Right lobe of liver (tissue), 6 donors: Measurements from ENCODE around the gene TMEM192. TPM values are rescaled to one million over a fixed set of nuclear protein-coding genes. Genes with fewer than 3 reads are reported as not detected.

Experiments
- ATAC-seq, 4 donors: fragments of 200-7000 bp; cut with Tn5 transposase; one replicate each; pipeline ENCODE4 v1.9.1; 2020; ENCODE audit warnings: mild to moderate bottlenecking in 4 of 4, moderate library complexity in 4 of 4
- DNase-seq, 3 donors: peaks; one replicate each; pipeline ENCODE4 v3.0.0-alpha.2; 2020
- H3K27ac ChIP-seq, 3 donors: fragments of 200-600 bp; one replicate each; pipeline ENCODE4 v1.8.0; 2022
- H3K27me3 ChIP-seq, 2 donors: fragments of 200-600 bp; one replicate each; pipeline ENCODE4 v1.8.0; 2022
- H3K36me3 ChIP-seq, 4 donors: fragments of 200-600 bp; sonication (generic) in 1 of 4; one replicate each; pipeline versions ENCODE4 v1.5.1 to v1.8.0; 2017 to 2022; ENCODE audit warnings: control low read depth in 1 of 4
- H3K4me1 ChIP-seq, 4 donors: fragments of 200-600 bp; sonication (generic) in 1 of 4; one replicate each; pipeline versions ENCODE4 v1.5.1 to v1.8.0; 2017 to 2022; ENCODE audit warnings: control low read depth in 1 of 4
- H3K4me3 ChIP-seq, 3 donors: fragments of 200-600 bp; one replicate each; pipeline ENCODE4 v1.8.0; 2022
- H3K9me3 ChIP-seq, 4 donors: fragments of 200-600 bp; sonication (generic) in 1 of 4; one replicate each; pipeline versions ENCODE4 v1.5.1 to v1.8.0; 2017 to 2022; ENCODE audit warnings: control low read depth in 1 of 4
- POLR2A ChIP-seq: fragments of 450-650 bp; IDR thresholded peaks from one replicate; pipeline ENCODE4 v1.6.1; 2017; ENCODE audit warnings: antibody characterized with exemption, mild to moderate bottlenecking
- WGBS: methylation state at CpG from one replicate; pipeline ENCODE4 v1.1.6; 2018; ENCODE audit warnings: low coverage, low lambda C conversion rate; ENCODE audit not compliant: insufficient coverage; ENCODE audit errors: missing lambda C conversion rate; 5-methylcytosine and 5-hydroxymethylcytosine counted together
- intact Hi-C, 2 donors: fragments of 100-400 bp; cut with DNase I; formaldehyde crosslinking; loops; one replicate each; pipeline versions ENCODE4 v1.11.2 to v1.14.1; 2022
- long read RNA-seq: library from polyadenylated mRNA; unstranded; transcript quantifications from one replicate; pipeline ENCODE4 v2.0.0, GENCODE V29; 2019
- total RNA-seq, 6 experiments: library from RNA; depleted of rRNA in 2 of 6; stranded (reverse); fragments of >200 nt in 2 of 6; fragmentation: NEBNext Ultra II Directional in 3 of 6; extraction: Animal tissue kit (Norgen Biotek cat#: 25700) in 3 of 6; gene quantifications; one replicate each; pipeline versions ENCODE4 v1.1.0 to v1.2.4, GENCODE V29; 2016 to 2023
- TF ChIP-seq, protein P1 (sequence below), 4 donors: fragments of 200-600 bp in 3 of 4; fragments of 450-650 bp in 1 of 4; IDR thresholded peaks; one replicate each; pipeline versions ENCODE4 v1.5.1 to v1.8.0; 2016 to 2022; ENCODE audit warnings: antibody characterized with exemption in 4 of 4, mild to moderate bottlenecking in 2 of 4
- donor health status: DM: no; HTN: yes; CAD: no.
- donor health status: DM: no; HTN: no; CAD: no.
- donor health status: DM: no; HTN: no; CAD: no.
- donor health status: DM: no; HTN: yes; CAD: no.
- donor health status: DM: no; HTN: yes; CAD: no.

The TMEM192 gene
- total RNA-seq = 10 to 100 TPM; 16.2 to 40.0 (median 23.3) TPM
- long read RNA-seq, full-length matches to known transcripts = 1 of 6 reads
- long read RNA-seq, partial matches to known transcripts = 1 of 6 reads
- long read RNA-seq, other reads (novel, unspliced or antisense) = 4 of 6 reads

GRCh38 chr4:165112368-165113121, at the start of gene TMEM192:
TSS of gene TMEM192 (minus strand) at chr4:165112860. CDS start at chr4:165112773, 87 bp downstream.
- H3K4me1 ChIP-seq = peaks cover 0 to 7% (median 3%) of the 10 kb centered on the region in 4 donors

DNA sequence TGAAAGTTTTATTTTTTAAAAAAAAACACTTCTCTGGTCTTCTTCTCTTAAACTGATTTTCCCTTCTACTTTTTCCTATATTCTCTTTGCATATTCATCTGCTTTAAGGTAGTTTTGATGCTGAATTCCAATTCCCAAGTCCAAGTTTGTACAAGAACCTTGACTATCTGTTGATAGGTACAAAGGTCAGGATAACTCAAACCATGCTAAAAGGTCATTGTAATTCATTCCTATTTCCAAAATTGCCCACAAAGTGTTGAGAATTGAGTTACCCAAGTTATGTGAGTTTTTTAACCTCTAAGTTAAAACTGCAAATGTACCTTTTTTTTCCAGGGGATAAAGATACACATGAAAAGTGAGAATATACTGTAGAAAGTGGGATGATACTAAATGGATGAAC, 46.1 kb upstream of the TMEM192 start:
- Histone ChIP-seq H3K9me3 (no peaks in the 10 kb centered on the region), H3K27ac (peak overlapping the region in 2 of 3 donors; percentile 48 to 66), H3K4me1 (peaks cover 0 to 38% (median 7%) of the 10 kb centered on the region in 4 donors), H3K4me3 (no peak overlapping the region), H3K36me3 (no peaks in the 10 kb centered on the region), H3K27me3 (no peaks in the 10 kb centered on the region)
- TF ChIP-seq POLR2A = no peak
- TF ChIP-seq, protein P1, sequence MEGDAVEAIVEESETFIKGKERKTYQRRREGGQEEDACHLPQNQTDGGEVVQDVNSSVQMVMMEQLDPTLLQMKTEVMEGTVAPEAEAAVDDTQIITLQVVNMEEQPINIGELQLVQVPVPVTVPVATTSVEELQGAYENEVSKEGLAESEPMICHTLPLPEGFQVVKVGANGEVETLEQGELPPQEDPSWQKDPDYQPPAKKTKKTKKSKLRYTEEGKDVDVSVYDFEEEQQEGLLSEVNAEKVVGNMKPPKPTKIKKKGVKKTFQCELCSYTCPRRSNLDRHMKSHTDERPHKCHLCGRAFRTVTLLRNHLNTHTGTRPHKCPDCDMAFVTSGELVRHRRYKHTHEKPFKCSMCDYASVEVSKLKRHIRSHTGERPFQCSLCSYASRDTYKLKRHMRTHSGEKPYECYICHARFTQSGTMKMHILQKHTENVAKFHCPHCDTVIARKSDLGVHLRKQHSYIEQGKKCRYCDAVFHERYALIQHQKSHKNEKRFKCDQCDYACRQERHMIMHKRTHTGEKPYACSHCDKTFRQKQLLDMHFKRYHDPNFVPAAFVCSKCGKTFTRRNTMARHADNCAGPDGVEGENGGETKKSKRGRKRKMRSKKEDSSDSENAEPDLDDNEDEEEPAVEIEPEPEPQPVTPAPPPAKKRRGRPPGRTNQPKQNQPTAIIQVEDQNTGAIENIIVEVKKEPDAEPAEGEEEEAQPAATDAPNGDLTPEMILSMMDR (IDR thresholded peaks at IDR 0.05) = no peak
- ATAC-seq (peak; percentile 77 to 91 (median 82)), DNase-seq (no peak)
- intact Hi-C loops = no loop called here

More at GRCh38 chr4:165112368-165113121, at the start of gene TMEM192:
- DNase-seq (peak; percentile 97 to 99 (median 98)), ATAC-seq (peak; percentile 97 to 99 (median 99))
- Histone ChIP-seq H3K27ac (peak within 1 kb of the TSS; percentile 96 to 98 (median 97)), H3K27me3 (no peaks in the 10 kb centered on the region), H3K4me3 (peak within 1 kb of the TSS; percentile 80 to 98 (median 82)), H3K36me3 (no peaks in the 10 kb centered on the region), H3K9me3 (no peaks in the 10 kb centered on the region)
- intact Hi-C loops = no loop called here
- 0% methylated on average over 11 of the region's 66 CpGs for WGBS
- peak; percentile 93 for TF ChIP-seq POLR2A
- TF ChIP-seq, protein P1 (IDR thresholded peaks at IDR 0.05) = peak; percentile 20 to 38 (median 32)

DNA sequence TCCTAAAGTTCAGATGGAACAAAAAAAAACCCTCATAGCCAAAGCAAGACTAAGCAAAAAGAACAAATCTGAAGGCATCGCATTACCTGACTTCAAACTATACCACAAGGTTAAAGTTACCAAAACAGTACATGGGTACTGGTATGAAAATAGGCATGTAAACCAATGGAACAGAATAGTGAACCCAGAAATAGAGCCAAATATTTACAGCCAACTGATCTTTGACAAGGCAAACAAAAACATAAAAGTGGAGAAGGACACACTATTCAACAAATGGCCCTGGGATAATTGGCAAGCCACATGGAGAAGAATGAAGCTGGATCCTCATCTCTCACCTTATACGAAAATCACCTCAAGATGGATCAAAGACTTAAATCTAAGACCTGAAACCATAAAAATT, 44.2 kb upstream of the TMEM192 start:
- Histone ChIP-seq H3K36me3 (no peaks in the 10 kb centered on the region), H3K4me1 (peaks cover 0 to 35% (median 6%) of the 10 kb centered on the region in 4 donors), H3K27me3 (no peaks in the 10 kb centered on the region), H3K4me3 (no peak overlapping the region), H3K27ac (peak overlapping the region in 2 of 3 donors; percentile 48 to 50), H3K9me3 (no peaks in the 10 kb centered on the region)
- WGBS = 17% methylated on average over 2 of the region's 2 CpGs
- intact Hi-C loops = no loop called here
- DNase-seq (no peak), ATAC-seq (peak; percentile 46 to 81 (median 74))
- TF ChIP-seq, protein P1 (IDR thresholded peaks at IDR 0.05) = no peak
- no peak for TF ChIP-seq POLR2A

- intact Hi-C loops = no loop called here
- TF ChIP-seq, protein P1 (IDR thresholded peaks at IDR 0.05) = no peak
- no peak for TF ChIP-seq POLR2A
Observed at GRCh38 chr4:165154482-165154881, 41.8 kb upstream of the TMEM192 start.

More at GRCh38 chr4:165154482-165154881, 41.8 kb upstream of the TMEM192 start:
- Histone ChIP-seq H3K4me3 (no peak overlapping the region), H3K4me1 (peaks cover 0 to 36% (median 10%) of the 10 kb centered on the region in 4 donors), H3K36me3 (no peaks in the 10 kb centered on the region), H3K9me3 (no peaks in the 10 kb centered on the region), H3K27me3 (no peaks in the 10 kb centered on the region), H3K27ac (no peak overlapping the region)
- no peak for DNase-seq
- no peak for ATAC-seq
